ENCODE data around the gene FOXE3. TPM values are rescaled to one million over a fixed set of nuclear protein-coding genes. Genes with fewer than 3 reads are reported as not detected.

Gene FOXE3
- total and polyA plus RNA-seq, 2 of the 8 experiments (the other 6 are each of a cell fraction or from before 2014, with no cell fraction given): 0.18 TPM; not detected in 1

DNA sequence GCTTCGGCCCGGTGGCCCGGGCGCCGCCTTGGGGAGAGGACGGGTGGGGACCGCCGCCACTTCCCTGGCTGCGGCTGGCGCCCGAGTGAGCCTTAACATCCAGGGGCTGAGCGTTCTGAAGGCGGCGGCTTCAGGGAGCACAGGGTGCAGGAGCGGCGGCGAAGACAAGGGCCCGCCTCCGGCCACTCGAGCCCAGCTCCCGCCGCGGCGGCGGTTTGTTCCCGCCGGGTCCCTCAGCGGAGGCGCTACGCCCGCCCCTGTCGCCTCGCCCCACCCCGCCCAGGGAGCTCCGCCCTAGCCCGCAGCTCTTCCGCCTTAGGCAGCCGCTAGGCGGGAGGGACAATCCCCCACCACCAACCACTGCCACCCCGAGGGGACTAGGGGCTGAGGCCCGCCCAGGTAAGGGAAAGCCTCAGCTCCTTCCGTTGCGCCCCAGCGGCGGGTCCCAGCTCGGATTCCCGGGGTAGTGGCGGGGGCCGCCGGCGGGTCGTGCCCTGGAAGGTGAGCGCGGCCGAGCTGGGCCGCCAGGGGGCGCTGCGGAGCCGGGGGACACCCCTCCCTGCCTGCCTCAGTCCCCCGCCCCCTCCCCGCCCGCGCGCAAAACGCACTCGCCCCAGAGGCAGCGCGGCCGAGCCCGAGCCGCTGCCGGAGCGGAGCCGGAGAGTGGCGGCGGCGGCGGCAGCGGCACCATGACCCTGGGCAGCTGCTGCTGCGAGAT, 21.5 kb downstream of the FOXE3 start, which contains the start of gene FOXD2:
FOXD2 (plus strand) TSS at position 598 of the 718 bp plus-strand sequence; CDS start at position 690, 92 bp downstream.
- no peaks in the 10 kb centered on the region for H3K79me2 ChIP-seq (ENCODE audit: control insufficient read depth in 1 of 2, insufficient read depth in 2 of 2, low read length in 2 of 2)
- no peak within 1 kb of the TSS for H3K56ac ChIP-seq (replicated peaks; ENCODE audit: insufficient read length, low read depth, low read length)
- H3K9ac ChIP-seq (replicated peaks in 1 of 4; ENCODE audit: extremely low read depth in 1 of 4, low read depth in 3 of 4, low read length in 3 of 4): no peak within 1 kb of the TSS
- no peak within 1 kb of the TSS for H3K23ac ChIP-seq (ENCODE audit: insufficient read length)
- H3K36me3 ChIP-seq (ENCODE audit: control insufficient read depth in 2 of 4, insufficient read depth in 4 of 4, low read length in 3 of 4): peaks cover 0 to 10% (median 0%) of the 10 kb centered on the region in 4 experiments; a peak in 1 of 8 replicates
- H4K8ac ChIP-seq (ENCODE audit: extremely low read depth, insufficient read depth, low read length): peak within 1 kb of the TSS; percentile 37
- peak within 1 kb of the TSS; percentile 29 for H3K4ac ChIP-seq (replicated peaks; ENCODE audit: insufficient read length, low read depth, low read length)
- peaks cover 17 to 24% of the 10 kb centered on the region in 2 experiments for H4K20me1 ChIP-seq (replicated peaks in 1 of 2; ENCODE audit: control insufficient read depth in 1 of 2, insufficient read depth in 2 of 2, low read length in 2 of 2)
- peak within 1 kb of the TSS; percentile 8; the same call in 1 of the 2 replicates for H2BK15ac ChIP-seq (ENCODE audit: low read length)
- no peak within 1 kb of the TSS for H4K91ac ChIP-seq (replicated peaks; ENCODE audit: insufficient read length, low read length)
- H2AK5ac ChIP-seq (ENCODE audit: low read depth, low read length): no peak within 1 kb of the TSS
- H3K23me2 ChIP-seq (ENCODE audit: low read depth, low read length): peaks cover 12% of the 10 kb centered on the region; the same call in 1 of the 2 replicates
- H2BK20ac ChIP-seq (ENCODE audit: low read length): no peak within 1 kb of the TSS
- CTCF ChIA-PET (ENCODE audit: partially characterized antibody): interaction anchor here (0.6 to 8.6 kb wide), 38 partner anchors 12 to 712 kb away, joined by 3 to 140 read pairs (median 4); partner anchors contain the start of gene FOXE3
- peaks cover 92 to 99% (median 98%) of the 10 kb centered on the region in 4 experiments for H3K27me3 ChIP-seq (replicated peaks in 1 of 4; ENCODE audit: control insufficient read depth in 3 of 4, extremely low read depth in 1 of 4, insufficient read depth in 3 of 4, low read length in 3 of 4)
- no peaks in the 10 kb centered on the region for H3K79me1 ChIP-seq (ENCODE audit: low read depth, low read length)
- no peak within 1 kb of the TSS for H4K5ac ChIP-seq (ENCODE audit: insufficient read length, low read depth, low read length)
- no peaks in the 10 kb centered on the region; a peak in 1 of 4 replicates for H3K9me3 ChIP-seq (ENCODE audit: insufficient read depth in 2 of 2, low read depth in 1 of 2, low read length in 1 of 2)
- peak within 1 kb of the TSS; percentile 61 to 78 for H3K4me2 ChIP-seq (ENCODE audit: insufficient read depth in 1 of 2, low read depth in 2 of 2, low read length in 2 of 2)
- peak within 1 kb of the TSS; percentile 16 to 65 (median 49) for H3K4me3 ChIP-seq (ENCODE audit: extremely low read depth in 1 of 4, insufficient read depth in 2 of 4, low read depth in 3 of 4, low read length in 4 of 4)
- POLR2A ChIA-PET (ENCODE audit: partially characterized antibody): interaction anchor here (0.5 kb wide), 1 partner anchor 22 kb away, joined by 3 read pairs; no protein-coding TSS in a partner anchor
- no peak within 1 kb of the TSS for H2BK120ac ChIP-seq (replicated peaks; ENCODE audit: low read depth, low read length)
- no peak within 1 kb of the TSS for H3K27ac ChIP-seq (ENCODE audit: low read depth, low read length)
- peaks cover 3 to 36% (median 18%) of the 10 kb centered on the region in 4 experiments for H3K4me1 ChIP-seq (replicated peaks in 1 of 4; ENCODE audit: control insufficient read depth in 3 of 4, insufficient read depth in 4 of 4, low read length in 3 of 4)
- FAIRE-seq: no peak
- DNase-seq (ENCODE audit: low read depth in 1 of 2, low spot score in 2 of 2): peak; percentile 61 to 99
- H3K18ac ChIP-seq (ENCODE audit: extremely low read depth, low read length): no peak within 1 kb of the TSS; the same call in 1 of the 2 replicates
- H2BK12ac ChIP-seq (ENCODE audit: low read depth, low read length): no peak within 1 kb of the TSS
- WGBS, 2 experiments (ENCODE audit: extremely low coverage in 1 of 2, insufficient coverage in 1 of 2, insufficient read length in 1 of 2, insufficient replicate concordance in 2 of 2, low coverage in 1 of 2, low lambda C conversion rate in 2 of 2, missing lambda C conversion rate in 1 of 2): 1% methylated on average over 56 of the region's 80 CpGs; no CpG with 5 or more reads in 1 of the 2 experiments
- H3K14ac ChIP-seq (ENCODE audit: insufficient read length): no peak within 1 kb of the TSS
- H2BK5ac ChIP-seq (ENCODE audit: low read depth, low read length): no peak within 1 kb of the TSS
- no peak within 1 kb of the TSS for H2AFZ ChIP-seq (ENCODE audit: low read length)
- TF ChIP-seq EZH2 (IDR thresholded peaks at IDR 0.05; ENCODE audit: low read depth, low read length, severe bottlenecking) (no peak), EGR1 (IDR thresholded peaks at IDR 0.05; ENCODE audit: borderline replicate concordance, low read depth, low read length) (0 out of 2 replicates have a peak, but pooled peaks have one; percentile 57), MAX (IDR thresholded peaks at IDR 0.05) (no peak), SUZ12 (IDR thresholded peaks at IDR 0.05; ENCODE audit: low read length) (peak; percentile 75; the same call in 1 of the 2 replicates), SIRT6 (IDR thresholded peaks at IDR 0.05; ENCODE audit: low read length) (no peak), SIN3A (conservative IDR thresholded peaks at IDR 0.05 in 1 of 2, IDR thresholded peaks at IDR 0.05 in 1 of 2; ENCODE audit: low read depth in 1 of 2, low read length in 2 of 2) (peak in 1 of 2 experiments; percentile 19; a peak in 1 of 4 replicates), MAFK (IDR thresholded peaks at IDR 0.05; ENCODE audit: low read depth, low read length) (no peak), BCL11A (IDR thresholded peaks at IDR 0.05; ENCODE audit: low read depth in 2 of 2, low read length in 2 of 2) (no peak), RBBP5 (IDR thresholded peaks at IDR 0.05; ENCODE audit: borderline replicate concordance, low read depth, low read length) (0 out of 2 replicates have a peak, but pooled peaks have one; percentile 29)
- TF ChIP-seq, protein P1, sequence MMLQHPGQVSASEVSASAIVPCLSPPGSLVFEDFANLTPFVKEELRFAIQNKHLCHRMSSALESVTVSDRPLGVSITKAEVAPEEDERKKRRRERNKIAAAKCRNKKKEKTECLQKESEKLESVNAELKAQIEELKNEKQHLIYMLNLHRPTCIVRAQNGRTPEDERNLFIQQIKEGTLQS (IDR thresholded peaks at IDR 0.05; ENCODE audit: insufficient read depth, low read depth, low read length): no peak

All from H1 (cell line).